NCI-H446 treated with DMSO at 0.1 percent for 48 hours (cell line): ENCODE measurements around the gene CCDC186.
A peak's percentile ranks its signal among the peaks of the same experiment; 100 is the strongest.

ENCODE experiments used
- DNase-seq: peaks from one replicate; lab custom pipeline; 2025; lab: John Stamatoyannopoulos, UW

The CCDC186 gene

DNA sequence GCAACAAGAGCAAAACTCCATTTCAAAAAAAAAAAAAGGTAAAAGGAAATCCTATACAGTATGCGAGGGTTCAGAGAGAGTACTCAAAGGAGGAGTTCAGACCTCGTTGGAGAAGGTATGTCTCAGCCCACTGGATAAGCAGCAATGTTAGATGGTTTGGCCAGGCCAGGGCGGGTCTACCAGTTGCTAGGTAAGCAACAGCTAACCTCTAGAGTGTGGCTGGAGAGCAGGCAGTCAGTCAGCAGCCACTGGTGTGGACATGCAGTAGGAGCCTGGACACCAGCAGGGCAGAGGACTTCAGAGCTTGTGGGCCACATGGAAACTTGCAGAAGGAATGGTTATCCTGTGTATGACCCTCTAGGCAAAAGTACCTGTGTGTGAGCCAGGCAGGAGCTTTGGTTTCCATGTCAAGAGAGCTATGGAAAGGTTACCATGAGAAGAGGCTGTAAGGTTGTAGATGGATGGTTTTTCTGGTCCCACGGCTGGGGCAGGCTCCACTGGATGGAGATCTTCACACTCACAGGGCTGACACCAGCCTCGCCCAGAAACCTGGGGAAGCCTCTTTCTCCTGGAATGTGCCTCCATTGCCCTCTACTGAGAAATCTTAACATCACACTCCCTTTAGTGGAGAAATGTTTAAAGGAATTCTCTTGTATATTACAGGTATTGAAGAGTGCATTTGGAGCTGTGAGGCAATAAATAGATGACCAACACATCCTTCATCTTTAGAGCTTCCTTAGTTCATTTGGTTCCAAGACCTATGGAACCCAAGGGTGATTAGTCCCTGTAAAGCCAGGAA lies 63.6 kb downstream of the CCDC186 start:
- DNase-seq: no peak

DNA sequence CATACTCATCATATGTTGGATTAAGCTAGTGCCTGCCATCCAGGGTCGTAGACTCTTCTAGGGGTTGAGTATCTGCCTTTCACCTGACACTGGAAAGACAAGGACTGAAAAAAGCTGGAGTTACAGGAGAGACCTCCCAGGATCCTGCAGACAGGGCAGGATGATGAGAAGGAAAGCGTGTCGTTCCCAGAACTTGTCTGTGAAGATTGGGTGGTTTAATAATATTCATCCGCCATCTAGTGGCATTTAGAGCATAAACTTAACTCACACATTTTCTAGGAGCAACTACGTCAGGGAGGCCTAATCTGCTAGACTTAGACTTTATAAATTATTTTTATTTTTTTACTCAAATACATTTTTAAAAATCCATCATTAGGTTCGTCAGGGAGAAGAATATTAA lies 70.7 kb downstream of the CCDC186 start:
- DNase-seq: peak; percentile 6

DNA sequence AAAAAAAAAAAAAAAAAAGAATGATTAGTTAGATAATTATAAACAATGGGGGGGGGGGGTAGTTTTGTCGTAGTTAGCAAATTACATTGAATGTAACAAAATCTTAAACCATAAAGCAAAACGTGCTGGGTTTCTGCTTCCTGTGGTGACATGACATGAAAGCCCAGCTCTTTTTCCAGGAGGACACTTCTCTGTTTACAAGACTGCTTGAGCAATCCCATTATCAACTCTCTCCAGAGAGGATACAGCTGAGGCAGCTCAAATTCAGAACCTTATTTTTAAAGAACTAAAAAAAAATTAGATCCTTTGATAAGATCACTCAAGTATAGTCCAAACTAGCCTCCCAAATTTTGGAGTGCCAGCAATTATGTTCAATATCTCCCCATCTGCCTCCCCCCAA lies 71.7 kb downstream of the CCDC186 start:
- DNase-seq: no peak

DNA sequence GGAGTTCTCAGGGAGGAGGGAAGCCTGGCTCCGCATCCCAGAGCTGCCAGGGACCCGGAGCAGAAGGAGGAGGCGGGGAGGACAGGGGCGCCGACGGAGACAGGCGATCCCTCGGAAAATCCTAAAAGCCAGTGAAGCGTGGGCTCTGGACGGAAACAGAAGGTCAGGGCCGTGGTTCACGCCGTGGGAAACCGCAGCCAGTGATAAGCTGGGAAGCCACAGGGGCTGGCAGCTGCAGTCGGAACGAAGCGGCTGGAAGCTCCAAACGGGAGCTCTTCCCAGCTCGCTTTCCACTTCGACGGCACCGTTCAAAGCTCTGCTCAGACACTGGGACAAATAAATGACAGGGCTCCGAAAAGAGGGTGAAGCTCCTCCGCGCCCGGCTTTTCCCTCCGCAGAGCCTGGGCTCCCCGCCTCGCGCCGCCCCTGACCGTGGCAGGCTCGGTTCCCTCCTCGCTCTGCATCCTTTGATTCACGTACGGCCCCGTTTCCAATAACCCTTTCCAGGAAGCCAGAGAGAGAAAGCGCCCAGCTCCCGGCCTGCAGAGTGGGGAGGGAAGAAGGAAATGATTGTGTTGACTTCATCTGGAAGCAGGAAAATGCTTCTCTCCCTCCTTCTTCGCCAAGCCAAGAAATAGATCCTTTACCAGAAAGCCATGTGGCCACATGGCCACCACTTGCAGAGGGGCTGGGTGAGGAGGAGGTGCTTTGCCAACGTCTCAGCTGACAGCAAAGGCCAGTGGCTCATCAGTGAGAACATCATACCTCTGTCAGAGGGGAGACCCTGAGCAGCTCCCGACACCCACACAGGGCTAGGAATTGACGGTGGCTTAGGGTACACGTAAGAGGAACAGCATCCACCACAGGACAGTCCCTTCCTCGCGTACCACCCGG lies 72.9 kb downstream of the CCDC186 start:
- DNase-seq: no peak

DNA sequence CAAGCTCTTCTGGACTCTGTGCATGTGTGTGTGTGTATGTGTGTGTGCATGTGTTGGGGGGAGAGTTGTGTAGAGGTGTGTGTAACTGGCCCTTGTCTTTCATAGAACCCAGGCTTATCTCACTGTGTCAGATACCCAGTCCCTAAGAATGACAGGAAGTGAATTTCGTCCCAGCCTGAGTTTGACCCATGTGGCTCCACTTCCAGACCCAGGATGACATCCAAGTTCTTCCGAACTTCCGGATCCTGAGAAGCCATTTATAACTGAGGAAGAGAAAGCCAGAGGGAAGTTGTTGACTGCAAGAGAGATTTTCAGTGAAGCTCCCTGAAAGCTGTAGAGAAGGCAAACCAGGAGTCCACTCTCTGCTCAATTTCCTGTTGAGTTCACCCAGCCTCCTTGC lies 77.1 kb downstream of the CCDC186 start:
- DNase-seq: no peak

DNA sequence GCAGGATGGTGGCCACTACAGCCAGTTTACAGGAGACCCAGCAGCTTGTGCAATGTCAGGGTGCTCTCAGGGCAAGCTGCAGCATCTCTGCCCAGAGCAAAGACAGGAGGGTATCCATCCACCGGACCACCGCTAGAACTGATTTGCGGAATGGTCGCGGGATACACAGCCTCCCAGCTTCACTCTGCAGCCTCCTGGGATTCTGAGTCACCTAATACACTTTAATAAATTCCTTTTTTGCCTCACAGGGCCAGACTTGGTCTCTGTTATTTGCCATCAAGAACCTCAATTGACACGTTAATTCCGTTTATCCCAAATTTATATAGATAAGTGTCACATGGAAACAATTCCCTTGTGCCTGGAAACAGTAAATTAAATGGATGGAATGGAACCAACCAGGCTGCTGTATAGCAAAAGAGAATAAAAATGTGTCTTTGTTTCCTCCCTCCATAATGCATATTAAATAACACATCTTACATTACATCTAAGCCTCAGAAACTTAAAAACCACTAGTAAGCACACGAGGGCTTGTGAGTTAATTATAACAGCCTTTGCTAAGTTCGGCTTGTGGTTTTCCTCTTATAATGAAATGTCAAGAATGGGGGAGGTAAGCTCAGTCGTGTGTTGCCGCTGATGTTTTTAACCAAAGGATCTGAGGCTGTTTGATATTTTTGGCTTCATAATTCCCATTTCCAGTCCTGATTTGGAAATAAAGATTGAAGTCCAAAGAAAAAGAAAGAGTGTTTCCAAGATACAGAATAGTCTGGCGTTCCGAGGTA lies 78.3 kb downstream of the CCDC186 start:
- DNase-seq: no peak

DNA sequence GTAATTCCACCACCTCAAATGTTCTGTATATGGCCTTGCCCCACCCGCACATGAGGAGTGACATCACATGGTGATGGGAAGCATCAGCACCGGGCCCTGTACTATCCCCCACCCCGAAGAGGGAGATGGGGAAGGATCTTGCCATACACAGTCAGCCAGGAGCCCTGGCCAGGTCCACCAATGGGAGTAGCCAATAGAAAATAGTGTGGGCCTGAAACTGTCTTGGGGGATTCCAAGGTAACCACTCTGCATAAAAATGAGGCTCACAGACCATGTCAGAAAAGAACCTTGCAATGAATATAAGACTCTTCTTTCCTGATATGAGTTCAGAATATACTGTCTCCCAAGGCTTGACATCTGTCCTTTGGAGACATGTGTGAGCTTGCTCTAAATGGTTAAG lies 79.2 kb downstream of the CCDC186 start:
- DNase-seq: no peak

DNA sequence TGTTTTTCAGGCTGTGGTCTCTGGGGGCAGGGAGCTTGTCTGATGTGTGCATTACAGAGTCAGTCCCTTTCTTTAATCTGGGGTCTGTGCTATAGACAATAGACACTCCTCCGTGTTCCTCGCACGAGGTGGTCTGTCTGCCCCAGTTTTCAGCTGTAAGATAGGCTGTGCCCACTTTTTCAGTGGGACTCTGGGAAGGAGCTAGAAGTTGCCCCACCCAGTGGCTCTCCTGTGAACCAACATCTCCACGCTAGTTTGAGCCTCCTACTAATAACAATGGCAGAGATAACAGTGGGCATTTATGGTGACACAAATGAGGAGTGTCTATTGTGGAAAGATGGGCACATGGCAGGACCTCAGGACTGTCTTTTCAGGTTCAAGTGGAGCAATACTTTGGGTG lies 86.3 kb downstream of the CCDC186 start:
- DNase-seq: no peak

DNA sequence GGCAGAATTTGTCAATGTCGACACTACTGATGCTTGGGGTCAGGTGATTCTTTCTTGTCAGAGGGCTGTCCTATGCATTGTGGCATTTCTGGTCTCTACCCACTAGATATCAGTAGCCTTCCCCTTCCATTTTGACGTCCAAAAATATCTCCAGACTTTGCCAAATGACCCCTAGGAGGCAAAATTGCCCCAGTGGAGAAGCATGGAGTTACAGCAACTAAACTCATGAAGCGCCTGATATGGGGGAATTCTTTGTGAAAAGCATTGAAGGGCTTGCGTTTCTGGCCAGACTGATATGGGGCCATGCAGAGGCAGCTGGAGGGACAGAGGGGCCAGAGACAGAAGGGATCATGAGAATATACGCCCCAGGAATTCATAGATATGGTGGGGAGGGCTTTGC lies 86.7 kb downstream of the CCDC186 start:
- no peak for DNase-seq

DNA sequence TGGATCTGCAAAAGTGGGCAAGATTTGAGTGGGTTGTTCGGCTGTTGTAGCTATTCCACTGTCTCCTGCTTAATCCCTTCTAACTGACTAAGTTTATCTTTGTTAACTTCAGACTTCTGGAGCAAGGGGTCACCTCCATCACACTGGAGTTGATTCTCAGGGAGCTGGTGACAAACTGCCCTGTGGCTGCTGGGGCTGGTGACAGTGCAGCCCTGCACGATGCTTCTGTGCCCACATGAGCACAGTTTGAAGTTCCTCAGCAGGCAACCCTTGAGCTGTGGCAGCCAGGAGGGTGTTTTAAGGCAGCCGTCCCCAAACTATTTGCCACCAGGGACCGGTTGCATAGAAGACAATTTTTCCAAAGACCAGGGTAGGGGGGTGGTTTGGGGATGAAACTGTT lies 89.8 kb downstream of the CCDC186 start:
- no peak for DNase-seq

DNA sequence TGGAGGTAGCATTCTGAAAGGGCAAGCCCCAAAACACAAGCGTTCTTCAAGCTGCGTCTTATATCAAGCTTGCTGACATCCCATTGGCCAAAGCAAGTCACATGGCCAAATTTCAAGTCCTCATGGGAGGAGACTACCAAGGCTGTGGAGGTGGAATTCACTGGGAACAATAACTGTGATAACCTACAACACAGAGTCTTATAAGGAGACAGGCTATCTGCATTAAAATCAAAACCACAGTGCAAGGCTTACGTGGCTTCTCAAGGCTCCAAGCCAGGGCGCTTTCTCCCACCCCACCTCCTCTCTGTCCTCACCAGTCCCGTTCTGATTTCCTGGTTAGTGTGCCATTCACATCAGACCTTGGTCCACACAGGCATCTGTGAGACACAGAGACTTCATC lies 91.0 kb downstream of the CCDC186 start:
- DNase-seq: no peak

DNA sequence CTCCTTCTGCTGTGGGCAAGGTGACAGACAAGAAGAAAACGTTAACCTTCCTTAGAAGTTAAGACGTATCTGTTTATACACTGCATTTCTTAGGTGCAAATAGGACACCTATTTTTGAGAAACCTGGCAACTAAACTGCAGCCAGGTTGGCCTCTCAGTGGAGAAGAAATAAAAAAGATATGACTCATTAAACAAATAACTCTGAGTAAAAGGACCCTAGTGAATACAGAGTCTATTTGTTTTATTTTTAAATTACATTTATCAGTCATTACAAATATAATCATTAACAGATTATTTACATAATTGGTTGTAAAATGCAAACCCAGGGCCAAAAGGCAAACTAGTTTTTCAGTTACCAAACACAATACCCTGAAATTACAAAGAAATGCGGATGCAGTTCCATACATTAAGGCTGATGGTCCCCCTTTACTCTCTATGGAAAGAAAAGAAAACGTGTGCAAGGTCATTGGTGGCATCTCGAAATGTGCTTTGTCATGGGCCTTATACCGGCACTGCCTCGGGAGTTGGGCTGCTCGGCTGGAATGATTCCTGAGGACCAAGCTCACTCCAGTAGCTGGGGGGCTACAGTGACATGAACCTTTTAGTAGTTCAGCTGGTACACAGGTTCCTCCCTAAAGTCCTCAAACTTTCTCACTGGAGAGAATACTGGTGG lies 92.0 kb downstream of the CCDC186 start:
- DNase-seq: no peak

DNA sequence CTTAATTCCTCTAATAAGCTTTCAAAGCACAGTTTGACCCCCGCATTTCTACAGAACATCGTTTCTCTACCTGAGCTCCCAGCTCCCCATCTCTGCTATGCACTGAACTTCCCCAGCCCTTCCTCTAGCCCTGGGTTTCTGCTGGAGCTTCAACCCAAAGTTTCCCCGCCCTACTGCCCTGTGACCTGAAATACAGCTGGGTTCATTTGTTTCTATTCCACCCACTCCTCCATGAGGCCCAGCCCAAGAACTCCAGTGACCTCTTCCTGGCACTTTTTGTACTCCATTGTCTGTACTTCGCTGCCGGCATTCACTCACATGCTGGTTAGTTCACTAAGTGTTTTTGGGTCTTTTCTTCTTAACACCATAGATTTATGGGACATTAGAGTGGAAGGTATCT lies 94.6 kb downstream of the CCDC186 start:
- DNase-seq: no peak

DNA sequence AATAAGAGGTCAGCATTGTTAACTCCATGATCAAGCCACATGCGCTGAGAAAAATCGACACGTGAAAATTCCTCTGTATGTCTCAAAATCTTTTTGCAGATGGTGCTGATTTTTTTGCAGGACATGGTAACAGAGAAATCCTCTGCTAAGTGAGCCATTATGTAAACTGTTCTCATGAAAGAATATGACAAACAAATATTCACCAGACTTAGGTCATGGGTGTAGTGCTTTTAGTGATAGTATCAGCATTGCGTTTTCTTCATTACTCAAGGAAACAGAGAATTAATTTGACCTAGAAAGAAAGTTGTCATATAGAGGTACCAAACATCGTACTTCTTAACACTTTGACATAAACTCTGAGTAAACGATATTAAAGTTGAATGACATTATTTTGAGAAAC lies 95.7 kb downstream of the CCDC186 start:
- DNase-seq: no peak

DNA sequence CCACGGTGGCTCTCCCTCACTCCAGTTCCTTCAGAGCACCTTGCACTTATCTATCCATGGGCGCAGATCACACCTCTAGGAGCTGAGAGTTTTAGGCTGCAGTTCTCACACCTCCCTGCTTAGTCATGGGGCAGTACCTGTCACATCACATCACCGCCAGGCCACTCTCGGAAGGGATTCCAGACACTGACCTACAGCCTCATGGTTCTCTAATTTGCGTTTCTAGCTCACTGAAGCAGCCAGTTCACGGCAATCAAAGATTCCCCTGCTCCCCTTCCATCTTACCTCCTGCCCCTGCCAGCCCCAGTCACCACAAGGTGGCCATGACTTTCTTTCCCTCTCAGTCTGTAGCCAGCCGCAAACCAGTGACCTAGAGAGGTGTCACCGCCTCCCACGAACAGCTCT lies 96.2 kb downstream of the CCDC186 start:
- no peak for DNase-seq

DNA sequence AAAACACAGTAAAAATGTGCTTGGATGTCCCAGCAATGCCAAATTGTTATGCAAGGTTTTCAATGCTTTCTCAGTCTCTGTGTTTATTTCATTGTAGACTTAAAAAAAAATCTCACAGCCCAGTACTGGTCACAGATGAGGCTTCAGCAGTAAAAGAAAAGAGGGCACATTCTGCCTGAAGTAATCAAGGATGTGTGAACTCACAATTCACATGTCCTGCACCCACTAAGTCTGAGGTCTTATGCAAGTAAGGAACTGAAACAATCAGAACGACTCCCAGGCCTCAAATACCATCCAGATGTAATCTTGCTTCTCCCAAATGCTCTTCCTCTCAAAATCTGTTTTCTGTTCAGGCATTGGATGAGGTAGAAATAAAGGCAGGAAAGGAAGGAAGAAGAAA lies 96.7 kb downstream of the CCDC186 start:
- DNase-seq: no peak

DNA sequence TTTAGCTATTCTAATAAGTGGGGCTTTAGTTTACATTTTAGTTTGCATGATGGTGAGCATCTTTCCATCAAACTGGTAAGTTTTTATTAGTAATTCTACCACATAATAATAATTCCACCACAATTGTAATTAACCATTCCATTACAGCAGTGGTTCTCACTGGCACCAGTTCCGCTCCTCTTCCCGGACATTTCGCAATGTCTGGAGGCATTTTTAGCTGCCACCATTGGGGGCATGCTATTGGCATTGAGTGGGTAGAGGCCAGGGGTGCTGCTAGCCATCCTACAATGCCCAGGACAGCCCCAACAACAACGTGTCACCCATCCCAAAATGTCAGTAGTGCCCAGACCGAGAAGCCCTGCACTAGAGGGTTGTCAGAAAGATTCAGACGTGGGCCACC lies 98.9 kb downstream of the CCDC186 start:
- no peak for DNase-seq

DNA sequence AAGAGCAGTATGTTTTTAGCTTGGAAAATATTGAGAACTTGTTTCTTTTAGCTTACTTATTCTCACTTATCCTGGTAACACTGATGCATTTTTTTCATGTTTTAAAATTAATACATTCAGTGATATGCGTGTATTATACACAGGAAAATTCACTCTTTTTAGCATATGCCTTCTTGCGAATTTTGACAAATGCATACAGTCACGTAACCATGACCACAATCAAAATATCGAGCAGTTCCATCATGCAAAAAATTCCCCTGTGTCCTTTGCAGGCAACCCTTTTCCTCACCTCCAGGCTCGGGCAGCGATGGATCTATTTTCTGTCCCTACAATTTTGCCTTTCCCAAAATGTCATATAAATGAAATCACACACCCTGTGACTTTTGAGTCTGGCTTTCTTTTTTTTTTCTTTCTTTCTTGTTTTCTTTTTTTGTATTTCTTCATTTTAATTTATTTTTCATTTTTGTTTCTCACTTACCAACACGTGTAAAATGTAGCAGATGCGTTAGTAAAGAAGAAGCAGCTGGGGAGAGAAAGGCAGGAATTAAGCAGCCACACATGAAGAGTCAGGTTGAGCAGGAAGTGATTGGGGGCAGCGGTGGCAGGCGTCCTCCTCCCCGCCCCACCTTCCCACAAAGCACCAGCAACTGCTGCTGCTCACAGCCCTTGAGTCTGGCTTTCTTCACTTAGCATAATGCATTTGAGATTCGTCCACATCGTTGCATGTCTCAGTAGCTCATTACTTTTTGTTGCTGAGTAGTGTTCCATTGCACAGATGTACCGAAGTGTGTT lies 100.4 kb downstream of the CCDC186 start:
- DNase-seq: no peak

DNA sequence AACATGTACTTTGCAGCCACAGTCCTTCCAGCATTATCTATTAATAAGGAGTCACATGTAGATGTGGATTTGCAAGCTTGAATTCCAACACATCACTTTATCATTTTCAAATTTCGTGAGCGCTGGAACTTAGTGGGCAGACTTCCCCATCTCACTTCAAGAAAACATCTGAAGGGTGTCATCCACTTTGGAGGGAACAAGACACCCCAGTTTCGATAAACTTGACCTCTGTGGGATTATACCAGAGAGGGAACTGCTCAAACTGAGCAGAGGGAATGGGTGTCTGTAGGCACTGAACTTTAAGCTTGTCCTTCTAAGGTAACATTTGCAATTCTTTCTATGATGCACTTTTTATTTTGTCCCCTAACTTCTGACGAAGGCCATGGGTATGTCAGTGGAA lies 102.8 kb downstream of the CCDC186 start:
- DNase-seq: no peak
